ENCODE measurements around the gene FRS2.

Gene FRS2

GRCh38 chr12:69619050-69619449 lies 148.9 kb downstream of the FRS2 start:
- no peaks in the 10 kb centered on the region for H3K27me3 ChIP-seq (ENCODE audit: insufficient read depth, poor library complexity, severe bottlenecking)
- no peak overlapping the region for H3K4me3 ChIP-seq (ENCODE audit: severe bottlenecking)
- H3K9me3 ChIP-seq (ENCODE audit: severe bottlenecking): no peaks in the 10 kb centered on the region
- ATAC-seq (ENCODE audit: low read depth) (no peak), DNase-seq (ENCODE audit: low spot score) (no peak)
- H3K4me1 ChIP-seq (ENCODE audit: insufficient read depth, poor library complexity, severe bottlenecking): no peaks in the 10 kb centered on the region
- no peaks in the 10 kb centered on the region for H3K36me3 ChIP-seq (ENCODE audit: low read depth)
- TF ChIP-seq, protein P1, sequence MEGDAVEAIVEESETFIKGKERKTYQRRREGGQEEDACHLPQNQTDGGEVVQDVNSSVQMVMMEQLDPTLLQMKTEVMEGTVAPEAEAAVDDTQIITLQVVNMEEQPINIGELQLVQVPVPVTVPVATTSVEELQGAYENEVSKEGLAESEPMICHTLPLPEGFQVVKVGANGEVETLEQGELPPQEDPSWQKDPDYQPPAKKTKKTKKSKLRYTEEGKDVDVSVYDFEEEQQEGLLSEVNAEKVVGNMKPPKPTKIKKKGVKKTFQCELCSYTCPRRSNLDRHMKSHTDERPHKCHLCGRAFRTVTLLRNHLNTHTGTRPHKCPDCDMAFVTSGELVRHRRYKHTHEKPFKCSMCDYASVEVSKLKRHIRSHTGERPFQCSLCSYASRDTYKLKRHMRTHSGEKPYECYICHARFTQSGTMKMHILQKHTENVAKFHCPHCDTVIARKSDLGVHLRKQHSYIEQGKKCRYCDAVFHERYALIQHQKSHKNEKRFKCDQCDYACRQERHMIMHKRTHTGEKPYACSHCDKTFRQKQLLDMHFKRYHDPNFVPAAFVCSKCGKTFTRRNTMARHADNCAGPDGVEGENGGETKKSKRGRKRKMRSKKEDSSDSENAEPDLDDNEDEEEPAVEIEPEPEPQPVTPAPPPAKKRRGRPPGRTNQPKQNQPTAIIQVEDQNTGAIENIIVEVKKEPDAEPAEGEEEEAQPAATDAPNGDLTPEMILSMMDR (IDR thresholded peaks at IDR 0.05; ENCODE audit: poor library complexity, severe bottlenecking): no peak
- no peak overlapping the region for H3K27ac ChIP-seq (ENCODE audit: poor library complexity, severe bottlenecking)

DNA sequence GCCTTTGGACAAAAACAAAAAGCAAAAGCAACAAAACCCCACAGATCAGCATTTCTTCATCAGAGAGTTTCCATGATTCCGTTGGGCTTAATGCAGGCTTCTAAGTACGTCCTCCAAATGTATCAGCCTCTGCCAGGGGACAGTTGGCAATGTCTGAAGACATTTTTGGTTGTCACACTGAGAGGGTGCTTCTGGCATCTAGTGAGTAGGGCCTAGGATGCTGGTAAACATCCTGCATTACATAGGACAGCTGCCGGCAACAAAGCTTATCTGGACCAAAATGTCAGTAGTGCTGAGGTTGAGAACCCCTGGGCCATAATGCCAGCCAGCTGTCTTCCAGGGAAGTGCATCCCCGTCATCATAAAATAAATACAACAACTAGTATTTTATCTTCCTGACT lies 149.9 kb downstream of the FRS2 start:
- DNase-seq (ENCODE audit: low spot score): no peak
- TF ChIP-seq, protein P1 (IDR thresholded peaks at IDR 0.05; ENCODE audit: poor library complexity, severe bottlenecking): no peak
- no peak overlapping the region for H3K27ac ChIP-seq (ENCODE audit: poor library complexity, severe bottlenecking)
- H3K4me3 ChIP-seq (ENCODE audit: severe bottlenecking): no peak overlapping the region
- no peaks in the 10 kb centered on the region for H3K9me3 ChIP-seq (ENCODE audit: severe bottlenecking)
- H3K27me3 ChIP-seq (ENCODE audit: insufficient read depth, poor library complexity, severe bottlenecking): no peaks in the 10 kb centered on the region
- no peak for ATAC-seq (ENCODE audit: low read depth)
- no peaks in the 10 kb centered on the region for H3K4me1 ChIP-seq (ENCODE audit: insufficient read depth, poor library complexity, severe bottlenecking)
- H3K36me3 ChIP-seq (ENCODE audit: low read depth): no peaks in the 10 kb centered on the region

DNA sequence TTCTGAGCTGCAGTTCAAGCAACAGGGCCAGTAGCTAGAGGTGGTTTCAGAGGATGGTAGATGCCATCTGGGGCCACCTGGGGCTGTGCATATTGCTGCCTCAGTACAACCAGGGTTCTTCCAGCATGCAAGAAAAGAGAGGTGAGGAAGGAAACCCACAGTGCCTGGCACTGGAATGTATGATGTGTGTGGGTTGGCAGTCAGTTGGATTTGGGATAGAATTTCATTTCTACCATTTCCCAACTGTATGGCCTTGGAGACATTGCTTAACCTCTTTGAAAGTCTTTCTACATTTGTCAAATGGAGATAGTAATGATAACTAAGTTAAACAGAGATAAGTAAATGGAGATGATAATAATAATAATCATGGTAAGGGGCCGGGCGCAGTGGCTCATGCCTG lies 150.7 kb downstream of the FRS2 start:
- H3K4me1 ChIP-seq (ENCODE audit: insufficient read depth, poor library complexity, severe bottlenecking): no peaks in the 10 kb centered on the region
- no peak overlapping the region for H3K27ac ChIP-seq (ENCODE audit: poor library complexity, severe bottlenecking)
- TF ChIP-seq, protein P1 (IDR thresholded peaks at IDR 0.05; ENCODE audit: poor library complexity, severe bottlenecking): no peak
- H3K27me3 ChIP-seq (ENCODE audit: insufficient read depth, poor library complexity, severe bottlenecking): no peaks in the 10 kb centered on the region
- no peak for ATAC-seq (ENCODE audit: low read depth)
- no peaks in the 10 kb centered on the region for H3K36me3 ChIP-seq (ENCODE audit: low read depth)
- H3K4me3 ChIP-seq (ENCODE audit: severe bottlenecking): no peak overlapping the region
- no peak for DNase-seq (ENCODE audit: low spot score)
- no peaks in the 10 kb centered on the region for H3K9me3 ChIP-seq (ENCODE audit: severe bottlenecking)

- Histone ChIP-seq H3K27me3 (ENCODE audit: insufficient read depth, poor library complexity, severe bottlenecking) (no peaks in the 10 kb centered on the region), H3K9me3 (ENCODE audit: severe bottlenecking) (no peaks in the 10 kb centered on the region), H3K27ac (ENCODE audit: poor library complexity, severe bottlenecking) (no peak overlapping the region), H3K36me3 (ENCODE audit: low read depth) (no peaks in the 10 kb centered on the region), H3K4me1 (ENCODE audit: insufficient read depth, poor library complexity, severe bottlenecking) (no peaks in the 10 kb centered on the region), H3K4me3 (ENCODE audit: severe bottlenecking) (no peak overlapping the region)
- TF ChIP-seq, protein P1 (IDR thresholded peaks at IDR 0.05; ENCODE audit: poor library complexity, severe bottlenecking): no peak
- no peak for ATAC-seq (ENCODE audit: low read depth)
- no peak for DNase-seq (ENCODE audit: low spot score)
Observed at GRCh38 chr12:69621551-69621950, 151.4 kb downstream of the FRS2 start.

DNA sequence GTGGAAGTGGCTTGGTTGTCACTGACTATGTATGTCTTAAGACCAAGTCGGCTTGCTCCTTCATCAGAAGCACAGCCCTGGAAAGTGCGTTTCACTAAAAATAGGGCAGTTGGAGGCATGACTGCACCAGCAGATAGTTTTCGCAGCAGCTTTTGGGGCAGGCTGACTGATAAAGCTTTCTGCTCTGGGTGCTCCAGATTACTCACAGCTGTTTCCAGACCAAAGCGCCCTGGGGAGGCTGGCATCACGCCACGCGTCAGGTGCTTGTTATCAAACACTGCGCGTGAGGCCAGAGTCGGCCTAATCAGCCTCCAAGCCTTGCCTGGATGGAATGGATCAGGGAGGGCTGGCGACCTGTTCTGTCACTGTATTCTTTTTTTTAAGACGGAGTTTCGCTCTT lies 153.8 kb downstream of the FRS2 start:
- DNase-seq (ENCODE audit: low spot score) (no peak), ATAC-seq (ENCODE audit: low read depth) (no peak)
- H3K27ac ChIP-seq (ENCODE audit: poor library complexity, severe bottlenecking): no peak overlapping the region
- TF ChIP-seq, protein P1 (IDR thresholded peaks at IDR 0.05; ENCODE audit: poor library complexity, severe bottlenecking): no peak
- H3K36me3 ChIP-seq (ENCODE audit: low read depth): no peaks in the 10 kb centered on the region
- H3K4me1 ChIP-seq (ENCODE audit: insufficient read depth, poor library complexity, severe bottlenecking): no peaks in the 10 kb centered on the region
- H3K27me3 ChIP-seq (ENCODE audit: insufficient read depth, poor library complexity, severe bottlenecking): no peaks in the 10 kb centered on the region
- H3K4me3 ChIP-seq (ENCODE audit: severe bottlenecking): no peak overlapping the region
- H3K9me3 ChIP-seq (ENCODE audit: severe bottlenecking): no peaks in the 10 kb centered on the region
